Lower leg skin (tissue), 4 donors: ENCODE data around the gene FAM8A1. TPM values are rescaled to one million over a fixed set of nuclear protein-coding genes. Genes with fewer than 3 reads are reported as not detected.

ENCODE experiments used
- DNase-seq, 2 donors: peaks; one replicate each; pipeline ENCODE4 v3.0.0-alpha.2; 2019; ENCODE audit warnings: low spot score in 2 of 2
- H3K4me3 ChIP-seq: fragments of 200-600 bp; sonication (generic); 2 replicates; pipeline ENCODE4 v1.5.1; 2017; ENCODE audit warnings: mild to moderate bottlenecking, low read depth; ENCODE audit not compliant: poor library complexity, severe bottlenecking
- CTCF ChIP-seq, 3 donors: fragments of 450-650 bp; IDR thresholded peaks; one replicate each; pipeline ENCODE4 v1.5.1; 2016; ENCODE audit warnings: antibody characterized with exemption in 3 of 3, mild to moderate bottlenecking in 3 of 3, moderate library complexity in 2 of 3
- POLR2A ChIP-seq, 2 donors: fragments of 450-650 bp; IDR thresholded peaks; one replicate each; pipeline ENCODE4 v1.6.1; 2016 to 2017; ENCODE audit warnings: antibody characterized with exemption in 2 of 2, mild to moderate bottlenecking in 1 of 2, moderate library complexity in 1 of 2
- WGBS, 2 donors: methylation state at CpG; one replicate each; pipeline ENCODE4 v1.1.5; 2018; 5-methylcytosine and 5-hydroxymethylcytosine counted together
- intact Hi-C: fragments of 100-400 bp; cut with DNase I; formaldehyde crosslinking; loops from one replicate; pipeline ENCODE4 v1.15.0; 2023; ENCODE audit warnings: low total_unique reads
- total RNA-seq, 4 donors: library from RNA; depleted of rRNA; stranded (reverse); fragments of >200 nt; gene quantifications; one replicate each; pipeline ENCODE4 v1.1.0, GENCODE V29; 2016

The FAM8A1 gene
- total RNA-seq, 4 donors from 2014 or later, result 32.9 to 42.0 (median 34.6) TPM

- TF ChIP-seq CTCF (IDR thresholded peaks at IDR 0.05), result no peak
- no peak for TF ChIP-seq POLR2A (IDR thresholded peaks at IDR 0.05)
- intact Hi-C loops, result no loop called here
- no peak for DNase-seq
- no peak overlapping the region for H3K4me3 ChIP-seq
Measured at GRCh38 chr6:17593246-17593645, 6.9 kb upstream of the FAM8A1 start.

GRCh38 chr6:17596085-17596484 lies 4.0 kb upstream of the FAM8A1 start:
- H3K4me3 ChIP-seq, result no peak overlapping the region
- TF ChIP-seq POLR2A (IDR thresholded peaks at IDR 0.05), result no peak
- no peak for TF ChIP-seq CTCF (IDR thresholded peaks at IDR 0.05)
- intact Hi-C loops, result no loop called here
- DNase-seq, result no peak
- 92% methylated on average over 3 of the region's 3 CpGs for WGBS, 2 donors

- DNase-seq, result peak; percentile 29 to 92
- TF ChIP-seq POLR2A (IDR thresholded peaks at IDR 0.05) (no peak), CTCF (IDR thresholded peaks at IDR 0.05) (no peak)
- 0 to 3% methylated on average over 23 to 46 of the region's 77 CpGs for WGBS, 2 donors
Measured at GRCh38 chr6:17600527-17601385, 654 bp downstream of the FAM8A1 start.

GRCh38 chr6:17601386-17601703 lies 1.2 kb downstream of the FAM8A1 start:
- TF ChIP-seq POLR2A (IDR thresholded peaks at IDR 0.05), result no peak
- TF ChIP-seq CTCF (IDR thresholded peaks at IDR 0.05), result no peak
- H3K4me3 ChIP-seq, result peak overlapping the region; percentile 95
- 3 to 13% methylated on average over 5 of the region's 5 CpGs for WGBS, 2 donors
- intact Hi-C loops, result no loop called here
- DNase-seq, result no peak

More at GRCh38 chr6:17600527-17601385, 654 bp downstream of the FAM8A1 start:
- H3K4me3 ChIP-seq, result peak overlapping the region; percentile 95
- intact Hi-C loops, result no loop called here

GRCh38 chr6:17602888-17603287 lies 2.8 kb downstream of the FAM8A1 start:
- H3K4me3 ChIP-seq, result no peak overlapping the region
- intact Hi-C loops, result no loop called here
- DNase-seq, result no peak
- TF ChIP-seq CTCF (IDR thresholded peaks at IDR 0.05) (no peak), POLR2A (IDR thresholded peaks at IDR 0.05) (no peak)
- WGBS, 2 donors, result 10 to 24% methylated on average over 1 of the region's 1 CpG

GRCh38 chr6:17606606-17607005 lies 6.5 kb downstream of the FAM8A1 start:
- intact Hi-C loops, result no loop called here
- WGBS, 2 donors, result 90 to 97% methylated on average over 4 of the region's 4 CpGs
- no peak overlapping the region for H3K4me3 ChIP-seq
- no peak for DNase-seq
- TF ChIP-seq CTCF (IDR thresholded peaks at IDR 0.05) (no peak), POLR2A (IDR thresholded peaks at IDR 0.05) (no peak)
